PC-9 (cell line): Measurements from ENCODE around the gene TTBK1.

Source experiments
- CTCF ChIP-seq: fragments of 200-600 bp; sonication (generic); conservative IDR thresholded peaks from 2 replicates; pipeline ENCODE4 v1.6.1; 2017; ENCODE audit warnings: mixed run types, antibody characterized with exemption, mild to moderate bottlenecking, moderate library complexity
- EZH2 ChIP-seq: fragments of 200-600 bp; sonication (generic); IDR thresholded peaks from 2 replicates; pipeline ENCODE4 v1.8.0; 2017; ENCODE audit warnings: antibody characterized with exemption, low read depth

GRCh38 chr6:43261198-43261597 lies 17.9 kb downstream of the TTBK1 start:
- TF ChIP-seq CTCF (no peak), EZH2 (no peak)
